GM18870 (cell line): ENCODE data around the gene SLC2A9.
"Not testable (repeated sequence)": the region's sequence is repeated elsewhere in the genome, so short reads cannot be mapped to it uniquely, and the experiment has no call there.

Experiments
- ATAC-seq: cut with Tn5 transposase; IDR thresholded peaks from one replicate; pipeline ENCODE4 v1.9.1; 2021; ENCODE audit warnings: moderate library complexity; ENCODE audit not compliant: unreplicated experiment

The SLC2A9 gene

DNA sequence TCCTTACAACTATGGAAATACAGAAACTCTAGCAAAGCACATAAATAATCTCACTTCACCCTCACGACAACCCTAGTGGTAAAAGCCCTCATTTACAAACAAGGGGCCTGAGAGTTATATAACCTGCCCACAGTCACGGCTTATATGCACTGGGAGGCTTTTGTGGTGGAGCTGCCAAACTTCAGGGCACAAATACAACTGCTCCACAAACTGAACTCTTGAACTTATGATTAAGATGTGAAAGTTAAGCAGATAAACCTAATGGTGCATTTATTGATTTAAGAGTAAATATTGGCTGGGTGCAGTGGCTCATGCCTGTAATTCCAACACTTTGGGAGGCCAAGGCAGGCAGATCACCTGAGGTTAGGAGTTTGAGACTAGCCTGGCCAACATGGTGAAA, 19.0 kb downstream of the SLC2A9 start:
- no peak for ATAC-seq

DNA sequence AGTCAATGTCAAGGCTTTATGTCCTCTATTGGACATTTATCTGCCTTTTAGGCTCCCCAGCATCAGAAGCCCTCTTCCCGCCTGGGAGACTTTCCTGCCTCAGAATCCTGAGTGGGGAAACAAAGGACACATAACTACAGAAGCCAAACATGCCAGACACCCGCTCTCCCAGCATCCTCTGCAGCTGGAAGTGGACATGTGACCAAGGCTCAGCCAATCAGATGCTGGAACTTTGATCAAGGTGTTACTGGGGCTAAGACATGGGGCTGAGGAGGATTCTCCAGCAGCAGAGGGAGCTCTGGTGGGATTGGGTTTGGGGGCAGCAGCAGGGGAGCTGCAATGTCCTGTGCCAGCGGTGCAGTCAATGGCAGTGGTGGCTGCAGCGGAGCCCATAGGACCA, 19.5 kb downstream of the SLC2A9 start:
- ATAC-seq, result no peak

DNA sequence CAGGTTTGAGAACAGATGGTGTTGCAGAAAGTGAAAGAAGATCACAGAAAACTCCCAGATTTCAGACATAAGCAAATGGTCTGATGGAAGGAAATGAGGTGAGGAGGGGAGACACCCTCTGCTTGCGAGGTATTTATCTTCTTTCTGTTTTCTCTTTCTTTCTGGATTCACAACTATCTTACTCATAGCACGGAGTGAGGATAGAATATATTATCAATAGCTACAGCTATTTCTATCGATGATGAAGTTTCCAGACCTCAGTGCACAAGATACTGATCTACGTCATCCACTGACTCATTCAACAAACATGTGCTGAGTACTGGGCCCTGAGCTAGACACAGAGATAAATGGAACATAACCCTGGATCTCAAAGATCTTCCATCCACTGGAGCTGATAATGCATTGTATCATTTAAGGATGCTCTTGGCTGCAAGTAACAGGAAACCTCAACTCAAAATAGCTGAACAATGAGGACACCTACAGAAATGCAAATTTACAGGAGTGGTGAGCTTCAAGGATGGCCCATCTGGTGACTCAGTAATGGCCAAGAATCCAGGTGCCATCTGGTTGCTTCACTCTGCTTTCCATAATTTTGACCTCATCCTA, 21.2 kb downstream of the SLC2A9 start:
- ATAC-seq, result peak; percentile 62

DNA sequence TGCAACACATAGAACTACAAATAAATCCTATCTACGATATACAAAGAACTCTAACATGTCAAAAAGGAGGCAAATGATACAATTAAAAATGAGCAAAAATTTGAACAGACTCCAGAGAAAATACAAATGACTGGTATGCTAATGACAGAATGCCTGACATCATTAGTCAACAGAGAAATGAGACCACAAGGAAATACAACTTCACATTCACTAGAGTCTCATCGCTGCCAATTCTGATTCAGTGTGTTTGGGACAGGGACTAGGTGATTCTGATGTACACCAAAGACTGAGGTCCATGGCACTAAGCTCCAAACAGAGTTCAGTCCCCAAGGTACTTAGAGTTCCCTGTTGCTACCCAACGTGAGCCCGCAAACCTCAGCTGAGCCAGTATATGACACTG, 23.4 kb downstream of the SLC2A9 start:
- no peak for ATAC-seq

DNA sequence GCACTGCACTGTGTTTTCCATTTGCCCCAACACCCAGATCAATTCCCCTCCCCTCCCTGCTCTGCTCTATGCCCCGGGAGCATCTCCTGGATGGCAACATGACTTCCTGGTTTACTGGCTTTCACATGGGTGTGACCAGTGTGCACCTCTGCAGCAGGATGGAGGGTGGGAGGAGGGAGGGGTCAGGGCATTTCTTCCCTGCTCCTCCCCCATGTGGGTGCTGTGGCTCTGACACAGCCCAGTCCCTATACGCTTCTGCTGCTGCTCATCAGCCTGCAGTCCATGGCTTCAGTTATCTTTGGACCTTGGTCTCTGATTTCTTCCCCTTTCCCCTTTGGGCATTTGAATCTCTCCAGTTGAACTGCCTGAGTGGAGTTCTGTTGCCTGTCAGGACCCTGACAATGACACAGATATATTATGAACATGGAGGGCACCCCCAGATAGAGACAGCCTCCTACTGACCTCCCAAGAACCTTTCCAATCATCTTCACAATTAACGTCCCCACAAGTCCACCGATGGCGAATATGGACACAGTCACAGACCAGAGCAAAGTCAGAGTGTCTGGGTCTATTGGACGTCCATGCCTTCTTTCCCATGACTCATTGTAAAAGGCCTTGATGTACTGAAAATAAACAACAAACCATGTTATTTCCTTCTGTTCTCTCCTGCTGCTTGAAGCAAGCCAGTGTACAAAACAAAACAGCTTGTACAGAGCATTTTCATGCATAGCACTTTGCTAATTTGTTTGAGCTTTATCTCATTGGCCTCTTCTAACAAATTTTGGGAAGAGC, 24.8 kb downstream of the SLC2A9 start:
- ATAC-seq, result no peak

DNA sequence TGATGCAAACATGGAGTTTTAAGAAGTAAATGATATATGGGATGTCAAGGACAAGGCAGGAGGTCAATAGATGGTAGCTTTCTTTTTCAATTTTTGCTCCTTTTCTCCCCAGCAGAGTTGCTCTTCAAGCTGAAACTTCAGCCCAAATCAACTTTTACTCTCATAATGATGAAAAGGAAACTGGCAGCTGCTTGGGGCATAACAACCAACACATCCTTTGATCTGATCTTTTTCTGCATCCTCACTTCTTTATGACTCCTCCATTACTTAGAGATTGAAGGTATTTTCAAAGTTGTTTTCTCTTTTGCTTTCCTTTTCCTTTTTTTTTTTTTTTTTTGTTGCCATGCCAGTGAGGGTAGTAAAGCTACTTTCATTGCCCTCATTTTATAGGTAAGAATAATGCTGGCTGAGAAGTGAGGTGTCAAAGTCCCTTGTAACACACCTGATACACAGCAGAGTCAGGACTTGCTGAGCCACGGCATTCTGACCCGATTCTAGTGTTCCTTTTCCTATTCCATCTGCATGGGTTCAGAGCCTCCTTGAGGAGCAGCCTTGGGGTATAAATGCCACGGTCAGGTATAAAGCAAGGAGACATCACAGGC, 26.9 kb downstream of the SLC2A9 start:
- peak; percentile 81 for ATAC-seq

DNA sequence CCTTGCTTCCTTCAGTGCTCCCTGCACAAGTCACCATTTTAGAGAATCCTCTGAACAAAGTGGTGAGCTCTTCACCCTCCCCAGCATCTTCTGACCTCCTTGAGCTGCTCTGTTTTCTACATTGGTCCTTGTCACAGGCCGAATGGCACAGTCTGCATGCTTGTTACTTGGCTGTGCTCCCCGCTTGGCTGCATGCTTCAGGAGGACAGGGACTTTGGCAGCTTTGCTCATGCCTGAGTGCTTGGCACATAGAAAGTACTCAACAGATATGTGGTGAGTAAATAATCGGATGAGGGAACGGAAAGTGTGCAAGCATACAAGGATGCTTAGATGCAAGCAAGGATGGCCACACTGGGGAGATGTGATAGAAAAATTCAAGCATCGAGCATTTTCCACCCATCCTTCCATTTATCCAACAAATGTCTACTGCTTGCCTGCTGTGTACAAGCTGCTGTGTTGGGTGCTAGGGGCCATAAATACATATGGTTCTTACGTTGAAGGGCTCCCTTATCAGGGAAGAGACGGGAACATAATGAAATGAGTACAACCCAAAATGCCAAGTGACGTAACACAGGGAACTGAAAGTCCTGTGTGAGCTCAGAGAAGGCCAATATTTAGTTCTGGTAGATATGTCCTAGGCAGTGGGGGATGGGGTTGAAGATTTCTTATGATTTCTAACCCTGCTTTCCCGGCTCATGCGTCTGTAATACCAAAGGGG, 31.2 kb downstream of the SLC2A9 start:
- no peak for ATAC-seq

DNA sequence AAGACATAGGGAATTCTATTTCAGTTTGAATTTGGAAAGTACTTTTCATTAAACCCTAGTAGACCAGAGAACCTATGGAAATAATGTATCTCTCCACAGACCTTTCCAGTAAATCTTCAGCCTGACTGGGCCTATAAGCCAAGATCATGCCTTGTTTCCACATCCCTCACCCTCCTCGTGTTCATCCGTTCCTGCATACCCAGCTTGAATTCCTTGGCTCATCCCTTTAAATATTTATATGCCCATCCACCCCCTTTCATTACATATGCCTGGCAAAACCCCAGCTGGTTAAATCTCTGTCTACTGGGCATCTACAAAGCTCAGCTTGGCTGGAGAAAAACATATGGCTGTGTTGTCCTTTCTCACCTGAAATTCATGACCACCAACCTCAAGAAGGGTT, 32.4 kb downstream of the SLC2A9 start:
- no peak for ATAC-seq

DNA sequence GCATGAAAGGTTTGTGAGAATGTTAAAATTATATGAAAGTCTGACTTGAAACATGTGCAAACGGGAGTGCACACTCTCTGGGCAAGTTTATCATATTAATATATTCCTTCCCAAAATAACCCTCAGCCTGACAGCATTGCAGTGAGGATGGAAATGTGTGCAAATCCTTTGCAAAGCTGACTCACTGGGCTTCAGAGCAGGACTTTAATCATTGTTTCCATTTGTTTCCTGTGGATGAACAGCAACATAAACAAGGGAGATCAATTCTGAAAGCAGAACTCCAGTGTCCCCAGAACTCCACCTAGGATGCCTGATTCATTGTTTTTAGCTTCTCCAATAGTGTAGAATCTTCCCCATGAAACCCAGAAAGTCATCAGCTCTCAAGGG, 32.9 kb downstream of the SLC2A9 start:
- ATAC-seq, result no peak

DNA sequence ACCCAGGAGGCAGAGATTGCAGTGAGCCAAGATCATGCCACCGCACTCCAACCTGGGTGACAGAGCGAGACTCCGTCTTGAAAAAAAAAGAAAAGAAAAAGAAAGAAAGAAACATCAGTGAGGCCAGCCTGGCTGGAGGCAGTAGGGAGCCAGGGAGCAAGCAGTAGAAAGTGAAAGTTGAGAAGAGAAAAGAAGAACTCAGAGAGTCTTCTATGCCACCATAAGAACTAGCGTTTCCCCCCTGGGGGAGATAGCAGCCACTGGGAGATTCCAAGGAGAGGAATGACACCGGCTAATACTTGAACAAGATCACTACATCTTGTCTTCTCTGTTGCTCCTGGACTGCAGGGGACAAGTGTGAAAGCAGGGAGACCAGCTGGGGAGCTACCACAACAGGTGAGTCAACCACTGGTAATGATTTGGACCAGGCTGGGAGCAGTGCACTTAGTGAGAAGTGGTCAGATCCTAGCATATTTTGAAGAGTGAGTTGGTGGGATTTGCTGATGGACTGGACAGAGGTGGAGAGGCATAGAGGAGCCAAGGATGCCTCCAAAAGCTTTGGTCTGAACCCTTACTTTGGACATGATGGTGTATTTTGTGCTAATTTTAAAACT, 33.4 kb downstream of the SLC2A9 start:
- ATAC-seq, result peak; percentile 80

DNA sequence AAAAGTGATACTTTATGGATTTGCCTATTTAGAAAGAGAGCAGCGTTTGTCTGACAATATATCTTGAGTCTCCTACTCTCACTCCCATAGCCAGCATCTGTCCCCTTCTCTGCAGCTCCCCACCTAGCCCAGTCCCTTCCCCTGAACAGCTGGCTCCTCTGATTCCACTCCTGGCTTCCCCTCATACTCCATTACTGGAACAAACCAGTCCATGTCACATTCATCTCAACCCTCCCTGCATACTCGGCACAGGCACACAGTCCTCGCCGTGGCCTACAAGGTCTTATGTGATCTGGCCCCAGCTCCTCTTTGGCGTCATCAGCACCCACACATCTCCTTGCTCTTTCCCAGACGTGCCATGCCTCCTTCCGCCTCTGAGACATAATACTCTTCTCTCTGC, 36.7 kb downstream of the SLC2A9 start:
- ATAC-seq, result no peak

DNA sequence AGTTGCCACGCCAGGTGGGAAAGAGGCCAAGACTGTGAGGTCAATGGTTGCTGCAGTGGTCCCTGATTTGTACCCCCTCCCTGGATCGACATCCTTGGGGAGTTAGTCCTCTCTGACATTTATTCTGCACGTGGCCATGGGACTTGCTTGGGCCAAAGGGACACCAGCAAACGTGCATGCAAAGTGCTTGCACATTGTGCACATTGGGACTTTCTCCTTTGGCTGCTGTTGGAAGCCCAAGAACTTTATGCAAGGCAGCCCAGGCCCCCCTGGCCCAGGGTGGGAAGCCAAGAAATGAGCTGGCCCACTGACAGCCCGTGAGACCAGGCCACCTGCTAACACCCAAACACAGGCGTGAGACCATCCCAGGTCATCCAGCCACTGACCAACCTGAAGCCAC, 38.1 kb downstream of the SLC2A9 start:
- ATAC-seq, result no peak

DNA sequence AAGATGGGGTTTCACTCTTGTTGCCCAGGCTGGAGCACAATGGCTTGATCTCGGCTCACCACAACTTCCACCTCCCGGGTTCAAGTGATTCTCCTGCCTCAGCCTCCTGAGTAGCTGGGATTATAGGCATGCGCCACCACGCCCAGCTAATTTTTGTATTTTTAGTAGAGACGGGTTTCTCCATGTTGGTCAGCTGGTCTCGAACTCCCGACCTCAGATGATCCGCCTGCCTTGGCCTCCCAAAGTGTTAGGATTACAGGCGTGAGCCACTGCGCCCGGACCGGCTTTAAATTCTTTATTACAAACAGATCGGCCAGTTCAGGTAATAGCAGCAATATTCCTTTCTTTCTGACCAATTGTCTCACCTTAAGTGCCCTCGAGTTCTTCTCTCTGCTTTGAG, 39.4 kb downstream of the SLC2A9 start:
- ATAC-seq, result not testable (repeated sequence)

DNA sequence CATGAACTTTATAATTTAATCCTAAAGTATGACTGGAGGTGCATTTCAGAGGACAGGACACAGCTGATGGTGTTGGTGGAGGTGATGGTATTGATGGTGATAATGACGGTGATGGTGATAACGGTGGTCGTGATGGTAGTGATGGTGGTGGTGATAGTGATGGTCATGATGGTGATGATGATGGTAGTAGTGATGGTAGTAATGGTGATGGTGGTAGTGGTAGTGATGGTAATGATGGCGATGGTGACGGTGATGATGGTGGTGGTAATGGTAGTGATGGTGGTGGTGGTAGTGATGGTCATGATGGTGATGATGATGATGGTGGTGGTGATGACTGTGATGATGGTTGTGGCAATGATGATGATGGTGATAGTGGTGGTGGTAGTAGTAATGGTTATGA, 40.4 kb downstream of the SLC2A9 start:
- no peak for ATAC-seq

DNA sequence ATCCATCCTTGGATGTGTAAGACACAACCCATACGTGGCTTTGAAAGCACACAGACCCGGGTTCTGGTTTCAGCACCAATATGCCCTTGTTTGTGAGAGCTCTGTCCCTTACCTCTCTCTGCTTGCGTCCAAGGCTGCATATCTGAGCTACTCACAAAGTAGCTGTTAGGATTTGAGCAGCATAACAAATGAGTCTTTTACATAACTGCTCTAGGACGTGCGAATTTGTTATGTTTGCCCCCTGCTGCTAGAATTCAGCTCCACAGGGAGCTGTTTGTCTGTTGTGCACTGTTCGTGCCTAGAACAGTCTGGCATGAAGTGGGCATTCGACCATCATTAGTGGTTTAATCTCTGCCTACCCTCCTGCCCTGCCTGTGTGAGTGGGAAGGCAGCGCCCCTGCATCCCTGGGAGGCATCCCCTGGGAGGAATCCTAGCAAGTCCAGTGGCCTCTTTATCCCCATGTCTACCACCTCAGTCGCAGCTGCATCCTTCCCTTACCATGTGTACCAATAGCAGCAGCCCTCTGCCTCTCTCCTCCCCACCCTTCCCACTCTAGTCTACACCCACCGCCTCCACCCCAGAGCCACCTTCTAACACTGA, 42.1 kb downstream of the SLC2A9 start:
- no peak for ATAC-seq

DNA sequence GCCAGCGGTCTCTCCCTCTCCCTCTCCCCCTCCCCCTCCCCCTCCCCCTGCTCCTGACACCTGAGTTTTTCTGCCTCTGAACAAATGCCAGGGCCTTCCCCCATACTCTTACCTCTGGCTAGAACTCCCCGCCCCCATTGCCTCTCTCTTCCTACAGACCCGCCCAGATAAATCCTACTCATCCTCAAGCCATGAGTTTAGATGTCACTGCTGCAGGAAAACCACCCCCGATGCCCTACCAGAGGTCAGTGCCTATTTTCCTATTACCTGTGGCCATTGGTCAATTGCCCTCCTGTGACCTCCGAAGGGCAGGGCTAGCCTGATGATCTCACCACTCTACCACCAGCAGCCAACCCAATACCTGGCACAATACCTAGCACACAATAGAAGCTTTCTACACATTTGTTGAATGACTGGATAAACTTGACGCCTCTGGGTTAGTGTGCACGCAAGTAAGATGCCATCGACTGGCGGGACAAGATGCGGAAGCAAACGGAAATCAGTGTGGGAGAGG, 43.7 kb downstream of the SLC2A9 start:
- ATAC-seq, result no peak

DNA sequence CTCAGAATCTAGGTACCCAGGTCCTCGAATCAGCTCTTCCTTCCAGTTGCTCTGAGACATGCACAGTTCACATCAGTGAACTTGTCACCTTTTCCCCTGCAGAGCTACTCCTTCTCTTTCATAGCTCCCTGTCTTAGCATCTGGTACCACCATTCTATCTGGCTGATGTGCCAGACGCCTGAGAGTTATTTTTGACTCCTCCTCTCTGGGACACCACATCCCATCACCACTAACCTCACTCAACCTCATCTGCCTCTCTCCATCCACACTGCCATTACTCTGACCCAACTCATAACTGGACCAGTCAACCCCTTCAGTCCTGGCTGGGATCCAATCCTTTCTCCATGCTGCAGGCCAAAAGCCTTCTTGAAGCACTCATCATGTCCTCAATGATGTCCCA, 44.5 kb downstream of the SLC2A9 start:
- ATAC-seq, result no peak

DNA sequence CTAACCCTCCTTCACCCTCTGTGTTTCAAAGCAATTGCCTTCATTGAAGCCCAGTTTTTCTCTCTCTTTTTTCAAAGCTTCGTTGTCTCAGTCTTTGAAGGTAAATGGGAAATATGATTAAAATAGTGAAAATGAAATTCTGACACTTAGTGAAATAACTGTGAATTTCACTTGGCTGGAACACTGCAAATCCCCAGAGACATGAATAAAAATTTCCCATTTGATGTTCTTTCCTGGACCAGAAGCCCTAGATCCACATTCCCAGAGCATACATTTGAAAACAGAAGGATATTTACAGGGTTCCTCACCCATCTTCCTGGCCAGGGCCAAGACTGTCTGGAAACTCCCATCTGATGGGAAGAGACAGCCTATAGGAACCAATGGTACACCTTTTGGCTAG, 45.0 kb downstream of the SLC2A9 start:
- ATAC-seq, result no peak

DNA sequence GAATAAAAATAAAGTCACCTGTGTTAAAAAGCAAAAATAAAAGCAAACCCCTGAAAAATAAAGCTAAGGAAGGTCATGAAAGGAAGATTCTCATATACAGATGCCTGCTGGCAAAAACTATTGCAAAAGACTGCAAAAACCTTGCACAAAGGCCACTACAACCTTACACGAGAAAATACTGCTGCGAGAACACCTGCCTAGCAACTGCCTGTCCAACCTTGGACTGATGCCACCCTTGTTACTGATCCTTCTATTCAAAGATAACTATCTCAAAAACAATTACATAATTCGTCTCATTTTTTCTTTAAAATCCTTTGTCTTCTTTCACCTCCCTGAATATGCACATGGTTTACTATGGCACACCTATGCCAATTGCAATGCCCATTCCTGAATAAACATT, 49.6 kb downstream of the SLC2A9 start:
- no peak for ATAC-seq

DNA sequence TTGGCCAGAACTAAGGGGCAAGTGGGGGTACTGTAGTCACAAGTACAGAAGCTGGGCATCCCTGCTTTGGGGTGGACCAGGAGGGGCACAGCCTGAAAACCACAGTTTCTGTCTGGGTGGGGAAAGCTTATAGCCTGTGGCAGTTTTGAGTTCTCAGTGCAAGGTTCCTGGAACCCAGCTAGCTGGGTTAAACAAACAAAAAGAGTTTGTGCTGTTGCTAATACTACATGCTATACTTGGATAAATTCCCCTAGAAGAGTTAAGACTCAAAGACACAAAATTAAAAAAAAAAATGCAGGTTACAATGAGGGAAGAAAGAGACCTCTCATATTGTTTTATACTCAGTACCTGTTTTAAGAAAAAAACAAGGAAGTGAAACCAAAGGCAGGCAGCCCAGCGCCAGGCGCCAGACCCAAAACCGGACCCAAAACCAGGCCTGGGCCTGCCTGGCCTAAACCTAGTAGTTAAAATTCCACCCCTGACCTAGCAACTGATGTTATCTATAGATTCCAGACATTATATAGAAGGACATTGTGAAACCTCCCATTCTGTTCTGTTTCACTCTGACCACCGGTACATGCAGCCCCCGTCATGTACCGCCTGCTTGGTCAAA, 50.8 kb downstream of the SLC2A9 start:
- ATAC-seq, result peak; percentile 81
